Panc1 (cell line): Measurements from ENCODE around the gene ADAMTS15. TPM values are rescaled to one million over a fixed set of nuclear protein-coding genes. Genes with fewer than 3 reads are reported as not detected.

Source experiments
- ATAC-seq: fragments of 200-7000 bp; cut with Tn5 transposase; 2 replicates; pipeline ENCODE4 v1.9.1; 2020; ENCODE audit warnings: mild to moderate bottlenecking, moderate library complexity
- BruUV-seq: library from RNA; stranded (reverse); fragments of 400-500 nt; replicated peaks from 2 replicates; lab custom pipeline; 2021; lab: Mats Ljungman, UMichigan
- CTCF ChIA-PET: fragments of 300-600 bp; sonication (Branson Sonifier 250); formaldehyde crosslinking; loops from one replicate; lab custom pipeline; 2022; ENCODE audit warnings: antibody characterized with exemption; lab: Charles Lee
- POLR2A ChIA-PET: fragments of 300-600 bp; sonication (Branson Sonifier 250); formaldehyde crosslinking; loops from one replicate; lab custom pipeline; 2022; ENCODE audit warnings: antibody characterized with exemption; lab: Charles Lee
- DNase-seq: peaks from one replicate; pipeline ENCODE4 v3.0.0-alpha.2; 2010; ENCODE audit warnings: low read depth, low spot score
- H3K27ac ChIP-seq: 2 replicates; pipeline ENCODE4 v1.5.1; 2011; ENCODE audit warnings: mild to moderate bottlenecking, low read length, inconsistent platforms
- H3K27me3 ChIP-seq: fragments of 200-500 bp; sonication (Bioruptor generic); 2 replicates; pipeline ENCODE4 v1.6.0; 2014; ENCODE audit warnings: low read length, inconsistent platforms; ENCODE audit not compliant: control insufficient read depth, insufficient read depth
- H3K36me3 ChIP-seq: fragments of 200-500 bp; sonication (Bioruptor generic); 2 replicates; pipeline ENCODE4 v1.5.1; 2014; ENCODE audit warnings: inconsistent platforms, mild to moderate bottlenecking, low read length, moderate library complexity; ENCODE audit not compliant: control insufficient read depth, insufficient read depth
- H3K4me1 ChIP-seq: 2 replicates; pipeline ENCODE4 v1.5.1; 2011; ENCODE audit warnings: inconsistent platforms, mild to moderate bottlenecking, low read length, moderate library complexity; ENCODE audit not compliant: control insufficient read depth, insufficient read depth
- H3K4me3 ChIP-seq, 2 experiments: 2 replicates each; pipeline ENCODE4 v1.5.1; 2011 to 2012; ENCODE audit warnings: low read depth in 2 of 2, low read length in 2 of 2, mild to moderate bottlenecking in 2 of 2, inconsistent platforms in 1 of 2, moderate library complexity in 1 of 2
- H3K9me3 ChIP-seq: fragments of 200-500 bp; sonication (Bioruptor generic); 2 replicates; pipeline ENCODE4 v1.5.1; 2014; ENCODE audit warnings: low read depth, mild to moderate bottlenecking, inconsistent platforms, low read length, moderate library complexity; ENCODE audit not compliant: control insufficient read depth, insufficient read depth
- CTCF ChIP-seq: fragments of 450-650 bp; IDR thresholded peaks from 2 replicates; pipeline ENCODE4 v1.5.1; 2017; ENCODE audit warnings: mild to moderate bottlenecking
- POLR2AphosphoS5 ChIP-seq: IDR thresholded peaks from 2 replicates; pipeline ENCODE4 v1.6.1; 2012; ENCODE audit warnings: mild to moderate bottlenecking, low read depth, low read length, moderate library complexity
- REST ChIP-seq, 2 experiments: IDR thresholded peaks; 2 replicates each; pipeline ENCODE4 v1.6.1; 2011 to 2012; ENCODE audit warnings: low read depth in 2 of 2, control low read depth in 1 of 2, low read length in 1 of 2, mild to moderate bottlenecking in 1 of 2, moderate library complexity in 1 of 2; ENCODE audit not compliant: insufficient read depth in 1 of 2
- SIN3A ChIP-seq: IDR thresholded peaks from 2 replicates; pipeline ENCODE4 v1.6.1; 2012; ENCODE audit warnings: low read depth, mild to moderate bottlenecking, low read length, moderate library complexity, borderline replicate concordance; ENCODE audit not compliant: insufficient read depth
- TCF7L2 ChIP-seq: IDR thresholded peaks from 2 replicates; pipeline ENCODE4 v1.6.1; 2011; ENCODE audit warnings: mild to moderate bottlenecking, low read depth, low read length, inconsistent platforms
- in situ Hi-C: cut with HindIII; loops from 2 replicates; pipeline ENCODE4 v1.10.0; 2016; ENCODE audit warnings: low sequenced_read_pairs, low pct_unique_long_range_greater_than_20kb
- intact Hi-C: fragments of 100-400 bp; cut with micrococcal nuclease; formaldehyde crosslinking; loops from one replicate; pipeline ENCODE4 v1.10.0; 2022; ENCODE audit not compliant: unreplicated experiment
- total RNA-seq: library from RNA; stranded (reverse); gene quantifications from one replicate; pipeline ENCODE4 v1.2.1, GENCODE V29; 2021; ENCODE audit not compliant: unreplicated experiment

ADAMTS15 gene
- total RNA-seq, 1 experiment from 2014 or later = 39.9 TPM

- no peak for ATAC-seq
- H3K27ac ChIP-seq = no peak overlapping the region
- DNase-seq = no peak
- H3K36me3 ChIP-seq = no peaks in the 10 kb centered on the region; the same call in none of the 2 replicates
- intact Hi-C loops (no loop called here), in situ Hi-C loops (no loop called here)
- H3K9me3 ChIP-seq = no peaks in the 10 kb centered on the region
- H3K4me1 ChIP-seq = peaks cover 12% of the 10 kb centered on the region
- H3K27me3 ChIP-seq = no peaks in the 10 kb centered on the region
- no peak overlapping the region for H3K4me3 ChIP-seq
- POLR2A ChIA-PET = interaction anchor here (0.6 kb wide), 1 partner anchor 315 kb away, joined by 7 read pairs; no protein-coding TSS in a partner anchor
- CTCF ChIA-PET = interaction anchor here (0.6 kb wide), 1 partner anchor 354 kb away, joined by 6 read pairs; no protein-coding TSS in a partner anchor
- TF ChIP-seq CTCF (no peak), SIN3A (no peak), REST (IDR thresholded peaks at IDR 0.05; ENCODE audit: insufficient read depth in 1 of 2, low read depth in 2 of 2, low read length in 1 of 2) (no peak), TCF7L2 (no peak), POLR2AphosphoS5 (no peak)
- no TSS peak for BruUV-seq
Observed at GRCh38 chr11:130473056-130473794, 24.8 kb downstream of the ADAMTS15 start.

- no TSS peak for BruUV-seq
- POLR2A ChIA-PET = no interaction called here
- DNase-seq = no peak
- ATAC-seq = no peak
- peaks cover 19% of the 10 kb centered on the region for H3K4me1 ChIP-seq
- no peaks in the 10 kb centered on the region; the same call in none of the 2 replicates for H3K36me3 ChIP-seq
- H3K4me3 ChIP-seq = no peak overlapping the region
- intact Hi-C loops = no loop called here
- no peaks in the 10 kb centered on the region for H3K9me3 ChIP-seq
- no peak overlapping the region for H3K27ac ChIP-seq
- in situ Hi-C loops = no loop called here
- TF ChIP-seq POLR2AphosphoS5 (no peak), CTCF (no peak), REST (IDR thresholded peaks at IDR 0.05; ENCODE audit: insufficient read depth in 1 of 2, low read depth in 2 of 2, low read length in 1 of 2) (no peak), TCF7L2 (no peak), SIN3A (no peak)
- CTCF ChIA-PET = interaction anchor here (0.6 kb wide), 1 partner anchor 354 kb away, joined by 6 read pairs; no protein-coding TSS in a partner anchor
- H3K27me3 ChIP-seq = no peaks in the 10 kb centered on the region
Observed at GRCh38 chr11:130473795-130474377, 25.4 kb downstream of the ADAMTS15 start.
